Progenitor cell of endocrine pancreas (in vitro differentiated cells): Measurements from ENCODE around the gene IFT20. TPM values are rescaled to one million over a fixed set of nuclear protein-coding genes. Genes with fewer than 3 reads are reported as not detected.

Source experiments
- DNase-seq: peaks from one replicate; pipeline ENCODE4 v3.0.0; 2021; ENCODE audit warnings: low spot score; ENCODE audit not compliant: unreplicated experiment
- H3K27ac Mint-ChIP-seq: 2 replicates; pipeline ENCODE4 v1.8.0; 2021; ENCODE audit warnings: mild to moderate bottlenecking, moderate library complexity, mixed read lengths
- H3K27me3 Mint-ChIP-seq: 2 replicates; pipeline ENCODE4 v1.8.0; 2021; ENCODE audit warnings: mixed read lengths
- H3K36me3 Mint-ChIP-seq: 2 replicates; pipeline ENCODE4 v1.8.0; 2022; ENCODE audit warnings: mixed read lengths; ENCODE audit not compliant: insufficient read depth
- H3K4me1 Mint-ChIP-seq: 2 replicates; pipeline ENCODE4 v1.8.0; 2021; ENCODE audit warnings: low read depth, mixed read lengths
- H3K4me3 Mint-ChIP-seq: 2 replicates; pipeline ENCODE4 v1.8.0; 2021; ENCODE audit warnings: low read depth, mild to moderate bottlenecking, moderate library complexity, mixed read lengths
- H3K9me3 Mint-ChIP-seq: 2 replicates; pipeline ENCODE4 v1.8.0; 2021; ENCODE audit warnings: low read depth, mixed read lengths
- CTCF ChIP-seq: fragments of 200-600 bp; sonication (generic); IDR thresholded peaks from one replicate; pipeline ENCODE4 v1.5.0; 2021; ENCODE audit warnings: antibody characterized with exemption, mild to moderate bottlenecking; ENCODE audit not compliant: unreplicated experiment
- total RNA-seq: library from RNA; stranded (reverse); gene quantifications from 2 replicates; pipeline ENCODE4 v1.2.1, GENCODE V29; 2021

Gene IFT20
- total RNA-seq, 1 donor from 2014 or later: 35.4 TPM

DNA sequence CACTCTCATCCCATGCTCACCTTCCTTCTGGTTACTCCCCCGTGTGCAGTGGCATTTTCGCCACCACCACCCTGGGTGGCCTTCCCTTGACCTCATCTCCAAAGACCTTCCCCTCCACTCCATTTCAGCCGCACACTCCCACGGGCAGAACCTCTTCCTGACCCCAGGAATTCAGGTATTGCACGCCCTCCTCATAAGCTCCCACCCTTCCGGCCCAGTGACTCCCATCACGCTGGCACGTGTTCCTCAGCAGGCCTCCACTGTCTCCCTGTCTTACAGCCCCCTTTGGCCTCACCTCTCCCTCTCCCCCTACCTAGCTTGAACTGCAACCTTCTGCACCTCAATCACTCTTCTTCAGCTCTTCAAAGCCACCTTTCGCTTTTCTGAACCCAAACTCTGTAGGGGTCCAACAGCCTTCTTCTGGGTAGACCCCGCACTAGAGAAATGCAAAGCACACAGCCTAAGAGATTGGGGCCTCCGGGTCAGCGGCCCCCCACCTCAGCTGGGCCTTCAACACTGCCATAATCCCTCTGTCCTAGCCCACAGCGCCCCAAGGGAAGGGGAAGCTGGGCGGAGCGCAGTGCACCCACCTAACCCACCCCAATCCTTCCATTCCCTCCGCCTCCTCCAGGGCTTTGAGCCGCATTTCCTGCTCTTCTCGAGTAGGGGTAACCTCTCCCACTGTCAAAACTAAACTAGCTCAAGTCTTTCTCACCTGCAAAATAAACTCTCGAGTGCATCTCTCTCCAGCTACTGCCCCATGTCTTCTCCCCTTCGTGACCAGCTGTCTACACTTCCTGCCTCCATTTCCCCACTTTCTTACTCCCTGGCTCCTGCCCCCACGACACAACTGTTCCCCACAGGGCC, 17.9 kb downstream of the IFT20 start:
- H3K27ac Mint-ChIP-seq: peak overlapping the region; percentile 93
- no peak for TF ChIP-seq CTCF
- no peaks in the 10 kb centered on the region for H3K9me3 Mint-ChIP-seq
- peak overlapping the region; percentile 79 for H3K4me3 Mint-ChIP-seq
- DNase-seq: no peak
- H3K27me3 Mint-ChIP-seq: peaks cover 18% of the 10 kb centered on the region
- peaks cover 35% of the 10 kb centered on the region for H3K4me1 Mint-ChIP-seq
- H3K36me3 Mint-ChIP-seq: peaks cover 3% of the 10 kb centered on the region

DNA sequence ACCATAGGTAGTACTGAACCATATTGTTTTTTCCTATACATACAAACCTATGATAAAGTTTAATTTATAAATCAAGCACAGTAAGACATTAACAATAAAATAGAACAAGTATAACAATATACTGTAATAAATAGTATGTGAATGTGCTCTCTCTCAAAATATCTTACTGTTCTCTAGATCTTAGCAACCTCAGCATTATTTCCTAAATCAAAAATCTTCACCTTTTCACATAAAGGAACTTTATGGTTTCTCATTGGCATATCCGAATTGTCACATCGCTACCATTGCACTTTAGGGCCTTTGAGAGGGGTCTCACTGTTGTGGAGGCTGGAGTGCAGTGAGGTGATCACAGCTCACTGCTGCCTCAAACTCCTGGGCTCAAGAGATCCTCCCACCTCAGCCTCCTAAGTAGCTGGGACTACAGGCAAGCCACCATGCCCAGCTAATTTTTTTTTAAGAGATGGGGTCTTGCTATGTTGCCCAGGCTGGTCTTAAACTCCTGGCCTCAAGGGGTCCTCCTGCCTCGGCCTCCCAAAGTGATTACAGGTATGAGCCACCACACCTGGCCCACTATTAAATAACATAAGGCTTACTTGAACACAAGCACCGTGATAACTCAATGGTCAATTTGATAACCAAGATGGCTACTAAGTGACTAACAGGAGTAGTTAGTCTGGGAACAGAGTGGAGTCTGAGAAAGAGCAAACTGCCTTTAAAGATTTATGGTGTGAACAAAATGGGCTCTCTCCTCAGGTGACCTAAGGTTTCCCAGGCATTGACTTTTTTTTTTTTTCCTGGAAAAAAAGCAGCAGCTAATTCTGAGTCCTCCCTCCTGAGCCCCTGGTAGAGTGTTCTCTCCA, 19.2 kb downstream of the IFT20 start:
- H3K4me1 Mint-ChIP-seq: peaks cover 26% of the 10 kb centered on the region
- H3K4me3 Mint-ChIP-seq: no peak overlapping the region
- no peaks in the 10 kb centered on the region for H3K9me3 Mint-ChIP-seq
- H3K27me3 Mint-ChIP-seq: peaks cover 18% of the 10 kb centered on the region
- DNase-seq: no peak
- no peaks in the 10 kb centered on the region for H3K36me3 Mint-ChIP-seq
- TF ChIP-seq CTCF: no peak
- no peak overlapping the region for H3K27ac Mint-ChIP-seq

DNA sequence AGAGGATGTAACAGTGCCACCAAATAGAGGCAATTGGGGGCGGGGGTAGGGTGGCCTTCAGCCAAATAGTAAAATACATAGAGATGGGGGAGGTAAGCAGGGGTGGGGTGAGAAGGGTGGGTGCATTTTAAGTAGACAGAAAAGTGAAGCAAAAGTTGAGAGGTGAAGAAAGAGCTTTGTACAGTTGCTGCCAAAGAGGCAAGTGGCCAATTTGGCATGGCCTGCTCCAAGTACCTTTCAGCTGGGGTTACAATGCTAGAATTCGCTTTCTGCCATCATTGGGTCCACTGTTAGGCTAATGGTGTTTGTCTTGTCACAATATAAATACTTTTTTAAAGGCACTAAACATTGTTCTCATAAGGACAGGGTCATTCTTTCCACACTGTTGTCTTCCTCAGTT, 21.4 kb downstream of the IFT20 start:
- peaks cover 18% of the 10 kb centered on the region for H3K27me3 Mint-ChIP-seq
- H3K36me3 Mint-ChIP-seq: no peaks in the 10 kb centered on the region
- H3K27ac Mint-ChIP-seq: no peak overlapping the region

GRCh38 chr17:28306954-28307401, 28.3 kb downstream of the IFT20 start:
- no peak for DNase-seq

More for the DNA sequence above, 21.4 kb downstream of the IFT20 start:
- Mint-ChIP-seq H3K4me3 (no peak overlapping the region), H3K9me3 (no peaks in the 10 kb centered on the region), H3K4me1 (peaks cover 13% of the 10 kb centered on the region)
- no peak for DNase-seq
- no peak for TF ChIP-seq CTCF

More at GRCh38 chr17:28306954-28307401, 28.3 kb downstream of the IFT20 start:
- Mint-ChIP-seq H3K9me3 (no peaks in the 10 kb centered on the region), H3K27me3 (no peaks in the 10 kb centered on the region), H3K4me3 (no peak overlapping the region), H3K36me3 (no peaks in the 10 kb centered on the region), H3K4me1 (no peaks in the 10 kb centered on the region), H3K27ac (no peak overlapping the region)
- TF ChIP-seq CTCF: no peak
